ENCODE measurements around the gene AACS. TPM values are rescaled to one million over a fixed set of nuclear protein-coding genes. Genes with fewer than 3 reads are reported as not detected.

AACS gene
- total and polyA plus RNA-seq, 2 of the 4 experiments (the other 2 are of a cell fraction) = 22.0 to 24.9 TPM

DNA sequence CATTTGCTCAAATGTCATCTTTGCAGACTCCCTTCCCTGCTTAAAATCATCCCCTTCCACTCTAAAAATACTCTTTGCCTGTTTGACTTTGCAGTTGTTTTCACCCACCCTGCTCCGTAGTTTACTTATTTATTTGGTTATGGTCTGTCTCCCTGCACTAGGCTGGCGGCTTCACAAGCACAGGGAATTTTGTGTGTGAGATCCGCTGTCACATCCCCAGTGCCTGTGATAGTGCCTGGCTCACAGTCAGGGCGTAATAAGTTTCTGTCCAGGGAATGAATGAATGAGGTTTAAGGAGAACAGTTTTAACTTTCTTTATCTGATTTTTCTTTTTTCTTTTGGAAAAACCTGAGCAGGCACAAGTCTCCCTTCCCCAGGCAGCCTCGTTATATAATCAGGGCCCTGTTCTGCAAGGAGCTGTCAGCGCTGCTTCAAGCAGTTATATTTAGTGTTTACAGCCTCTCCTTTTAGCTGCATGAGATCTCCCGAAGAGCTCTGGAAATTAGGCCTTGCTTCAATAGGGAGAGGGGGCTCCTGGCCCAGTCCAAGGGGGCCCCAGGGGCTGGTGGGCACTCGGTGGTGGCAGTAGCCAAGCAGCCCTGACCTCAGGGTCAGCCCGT, 107.1 kb downstream of the AACS start:
- in situ Hi-C loops (cut with MboI; ENCODE audit: low sequenced_read_pairs) (no loop called here), intact Hi-C loops (cut with micrococcal nuclease) (no loop called here), dilution Hi-C loops (cut with HindIII; ENCODE audit: low sequenced_read_pairs, unreplicated experiment) (no loop called here)
- Histone ChIP-seq H3K4me2 (ENCODE audit: low read depth, low read length) (no peak overlapping the region), H3K79me1 (ENCODE audit: low read depth in 1 of 2, low read length in 2 of 2) (no peaks in the 10 kb centered on the region), H3K14ac (replicated peaks; ENCODE audit: low read depth, low read length) (no peak overlapping the region), H2AK9ac (replicated peaks; ENCODE audit: low read depth, low read length, poor library complexity) (no peak overlapping the region), H3K27me3 (ENCODE audit: control insufficient read depth, insufficient read depth, low read length) (no peaks in the 10 kb centered on the region; the same call in 1 of the 2 replicates), H3K23ac (ENCODE audit: low read depth, low read length) (no peak overlapping the region), H3K9me3 (ENCODE audit: control insufficient read depth, insufficient read depth, low read length) (no peaks in the 10 kb centered on the region), H4K91ac (ENCODE audit: insufficient read depth, low read depth, low read length) (no peak overlapping the region), H3K4ac (ENCODE audit: low read depth, low read length) (no peak overlapping the region), H3K56ac (ENCODE audit: extremely low read depth, insufficient read depth, low read length) (no peak overlapping the region), H4K20me1 (ENCODE audit: insufficient read depth, low read length) (no peaks in the 10 kb centered on the region; the same call in 1 of the 2 replicates), H3K36me3 (ENCODE audit: control insufficient read depth, insufficient read depth, low read length) (no peaks in the 10 kb centered on the region), H3K9ac (ENCODE audit: low read depth, low read length) (no peak overlapping the region), H4K8ac (ENCODE audit: low read depth in 2 of 2, low read length in 2 of 2) (no peak overlapping the region), H3K4me1 (ENCODE audit: control insufficient read depth, insufficient read depth, low read length) (no peaks in the 10 kb centered on the region), H2BK15ac (ENCODE audit: low read depth, low read length) (no peak overlapping the region), H3K9me1 (ENCODE audit: insufficient read depth, low read length) (no peaks in the 10 kb centered on the region), H2BK20ac (ENCODE audit: low read depth, low read length) (no peak overlapping the region), H3K27ac (ENCODE audit: insufficient read depth, low read length) (no peak overlapping the region), H3K18ac (ENCODE audit: low read depth, low read length) (no peak overlapping the region), H2BK5ac (ENCODE audit: low read depth, low read length, poor library complexity, severe bottlenecking) (no peak overlapping the region), H3K4me3 (ENCODE audit: insufficient read depth, low read depth, low read length) (no peak overlapping the region), H4K5ac (ENCODE audit: low read depth, low read length) (no peak overlapping the region), H2BK120ac (ENCODE audit: low read depth, low read length) (no peak overlapping the region), H2AFZ (replicated peaks; ENCODE audit: low read length, poor library complexity) (no peak overlapping the region), H2AK5ac (ENCODE audit: low read depth, low read length) (no peak overlapping the region)
- ChIA-PET POLR2A (ENCODE audit: unreplicated experiment) (no interaction called here), CTCF (no interaction called here)
- TF ChIP-seq, protein P1, sequence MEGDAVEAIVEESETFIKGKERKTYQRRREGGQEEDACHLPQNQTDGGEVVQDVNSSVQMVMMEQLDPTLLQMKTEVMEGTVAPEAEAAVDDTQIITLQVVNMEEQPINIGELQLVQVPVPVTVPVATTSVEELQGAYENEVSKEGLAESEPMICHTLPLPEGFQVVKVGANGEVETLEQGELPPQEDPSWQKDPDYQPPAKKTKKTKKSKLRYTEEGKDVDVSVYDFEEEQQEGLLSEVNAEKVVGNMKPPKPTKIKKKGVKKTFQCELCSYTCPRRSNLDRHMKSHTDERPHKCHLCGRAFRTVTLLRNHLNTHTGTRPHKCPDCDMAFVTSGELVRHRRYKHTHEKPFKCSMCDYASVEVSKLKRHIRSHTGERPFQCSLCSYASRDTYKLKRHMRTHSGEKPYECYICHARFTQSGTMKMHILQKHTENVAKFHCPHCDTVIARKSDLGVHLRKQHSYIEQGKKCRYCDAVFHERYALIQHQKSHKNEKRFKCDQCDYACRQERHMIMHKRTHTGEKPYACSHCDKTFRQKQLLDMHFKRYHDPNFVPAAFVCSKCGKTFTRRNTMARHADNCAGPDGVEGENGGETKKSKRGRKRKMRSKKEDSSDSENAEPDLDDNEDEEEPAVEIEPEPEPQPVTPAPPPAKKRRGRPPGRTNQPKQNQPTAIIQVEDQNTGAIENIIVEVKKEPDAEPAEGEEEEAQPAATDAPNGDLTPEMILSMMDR (conservative IDR thresholded peaks at IDR 0.05; ENCODE audit: low read depth, low read length) = no peak
- TF ChIP-seq, protein P2, sequence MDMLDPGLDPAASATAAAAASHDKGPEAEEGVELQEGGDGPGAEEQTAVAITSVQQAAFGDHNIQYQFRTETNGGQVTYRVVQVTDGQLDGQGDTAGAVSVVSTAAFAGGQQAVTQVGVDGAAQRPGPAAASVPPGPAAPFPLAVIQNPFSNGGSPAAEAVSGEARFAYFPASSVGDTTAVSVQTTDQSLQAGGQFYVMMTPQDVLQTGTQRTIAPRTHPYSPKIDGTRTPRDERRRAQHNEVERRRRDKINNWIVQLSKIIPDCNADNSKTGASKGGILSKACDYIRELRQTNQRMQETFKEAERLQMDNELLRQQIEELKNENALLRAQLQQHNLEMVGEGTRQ (IDR thresholded peaks at IDR 0.05; ENCODE audit: low read depth, low read length) = no peak
- no peak for TF ChIP-seq RAD21 (IDR thresholded peaks at IDR 0.05; ENCODE audit: low read length)
- TF ChIP-seq BHLHE40 (IDR thresholded peaks at IDR 0.05; ENCODE audit: low read depth, low read length) = no peak
- no peak for TF ChIP-seq NFE2L2 (IDR thresholded peaks at IDR 0.05; ENCODE audit: low read depth, low read length)
- TF ChIP-seq, protein P3, sequence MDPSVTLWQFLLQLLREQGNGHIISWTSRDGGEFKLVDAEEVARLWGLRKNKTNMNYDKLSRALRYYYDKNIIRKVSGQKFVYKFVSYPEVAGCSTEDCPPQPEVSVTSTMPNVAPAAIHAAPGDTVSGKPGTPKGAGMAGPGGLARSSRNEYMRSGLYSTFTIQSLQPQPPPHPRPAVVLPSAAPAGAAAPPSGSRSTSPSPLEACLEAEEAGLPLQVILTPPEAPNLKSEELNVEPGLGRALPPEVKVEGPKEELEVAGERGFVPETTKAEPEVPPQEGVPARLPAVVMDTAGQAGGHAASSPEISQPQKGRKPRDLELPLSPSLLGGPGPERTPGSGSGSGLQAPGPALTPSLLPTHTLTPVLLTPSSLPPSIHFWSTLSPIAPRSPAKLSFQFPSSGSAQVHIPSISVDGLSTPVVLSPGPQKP (IDR thresholded peaks at IDR 0.05; ENCODE audit: borderline replicate concordance, low read depth, low read length) = no peak
- TF ChIP-seq MAZ (IDR thresholded peaks at IDR 0.05; ENCODE audit: borderline replicate concordance, low read depth, low read length) = no peak
- no peak for TF ChIP-seq RFX5 (IDR thresholded peaks at IDR 0.05; ENCODE audit: low read depth, low read length)
- TF ChIP-seq MXI1 (IDR thresholded peaks at IDR 0.05; ENCODE audit: borderline replicate concordance, low read depth, low read length) = no peak
- no peak for TF ChIP-seq FOS (IDR thresholded peaks at IDR 0.05; ENCODE audit: low read depth, low read length)
- TF ChIP-seq CHD1 (IDR thresholded peaks at IDR 0.05; ENCODE audit: low read depth, low read length) = no peak
- TF ChIP-seq SMC3 (IDR thresholded peaks at IDR 0.05; ENCODE audit: low read depth, low read length) = no peak
- TF ChIP-seq RCOR1 (IDR thresholded peaks at IDR 0.05; ENCODE audit: insufficient replicate concordance, low read length) = no peak
- no peak for TF ChIP-seq MAFK (IDR thresholded peaks at IDR 0.05; ENCODE audit: low read depth, low read length)
- no TSS peak for BruUV-seq (replicated peaks)
- no CpG with 5 or more reads among the region's 9 CpGs for WGBS, 2 experiments (ENCODE audit: extremely low coverage in 2 of 2, insufficient read length in 1 of 2)
- ATAC-seq (ENCODE audit: low read depth) = no peak
- DNase-seq = no peak
